Body of pancreas (tissue), 4 donors: ENCODE results near the gene ARHGAP24. TPM values are rescaled to one million over a fixed set of nuclear protein-coding genes. Genes with fewer than 3 reads are reported as not detected.

Experiments used
- ATAC-seq: fragments of 150-250 bp; one replicate; pipeline ENCODE4 v1.9.1; 2016
- DNase-seq, 4 donors: peaks; one replicate each; pipeline ENCODE4 v3.0.0-alpha.2; 2019
- H3K27ac ChIP-seq, 4 donors: fragments of 200-600 bp; sonication (generic); 1 replicate in 3 of 4; 2 replicates in 1 of 4; pipeline versions ENCODE4 v1.5.1 to v1.6.1; 2016 to 2019; ENCODE audit warnings: mild to moderate bottlenecking in 1 of 4, mixed read lengths in 1 of 4, moderate library complexity in 1 of 4
- H3K27me3 ChIP-seq, 2 donors: fragments of 200-600 bp; sonication (generic); one replicate each; pipeline ENCODE4 v1.6.0; 2016; ENCODE audit warnings: mild to moderate bottlenecking in 1 of 2
- H3K36me3 ChIP-seq, 2 donors: fragments of 200-600 bp; sonication (generic); replicated peaks in 1 of 2; 2 replicates each; pipeline ENCODE4 v1.5.1; 2016; ENCODE audit warnings: low read depth in 2 of 2; ENCODE audit not compliant: insufficient read depth in 1 of 2
- H3K4me1 ChIP-seq: fragments of 200-600 bp; sonication (generic); one replicate; pipeline ENCODE4 v1.6.0; 2016
- H3K4me3 ChIP-seq, 2 donors: fragments of 200-600 bp; sonication (generic); 1 replicate in 1 of 2; 2 replicates in 1 of 2; pipeline ENCODE4 v1.5.1; 2016 to 2019
- H3K9me3 ChIP-seq, 3 donors: fragments of 200-600 bp; sonication (generic); 1 replicate in 2 of 3; 2 replicates in 1 of 3; pipeline ENCODE4 v1.5.1; 2016
- CTCF ChIP-seq, 7 experiments: fragments of 450-650 bp in 4 of 7; fragments of 200-600 bp in 3 of 7; sonication (generic) in 3 of 7; IDR thresholded peaks; one replicate each; pipeline ENCODE4 v1.5.1; 2016 to 2019; ENCODE audit warnings: antibody characterized with exemption in 7 of 7
- POLR2A ChIP-seq, 3 donors: fragments of 450-650 bp; IDR thresholded peaks; one replicate each; pipeline ENCODE4 v1.6.1; 2016; ENCODE audit warnings: antibody characterized with exemption in 3 of 3, mild to moderate bottlenecking in 2 of 3
- WGBS, 2 donors: methylation state at CpG; one replicate each; pipeline ENCODE4 v1.1.5; 2017; 5-methylcytosine and 5-hydroxymethylcytosine counted together
- intact Hi-C: fragments of 100-400 bp; cut with DNase I; formaldehyde crosslinking; loops from one replicate; pipeline ENCODE4 v1.15.1; 2023
- total RNA-seq, 2 donors: library from RNA; depleted of rRNA; stranded (reverse); fragments of >200 nt; gene quantifications; one replicate each; pipeline ENCODE4 v1.1.0, GENCODE V29; 2016

ARHGAP24 gene
- total RNA-seq, 2 donors from 2014 or later: 43.3 to 113 TPM

- 70 to 73% methylated on average over 4 of the region's 4 CpGs for WGBS, 2 donors
- H3K4me3 ChIP-seq: no peak overlapping the region
- ATAC-seq: no peak
- no peak for DNase-seq
- intact Hi-C loops: no loop called here
- no peaks in the 10 kb centered on the region for H3K9me3 ChIP-seq
- no peak overlapping the region for H3K27ac ChIP-seq
- H3K36me3 ChIP-seq: no peaks in the 10 kb centered on the region
- H3K27me3 ChIP-seq: no peaks in the 10 kb centered on the region
- no peaks in the 10 kb centered on the region for H3K4me1 ChIP-seq
- TF ChIP-seq POLR2A (IDR thresholded peaks at IDR 0.05) (no peak), CTCF (IDR thresholded peaks at IDR 0.05) (no peak)
These were observed 102.4 kb downstream of the ARHGAP24 start for GRCh38 chr4:85577307-85577706.

- TF ChIP-seq POLR2A (IDR thresholded peaks at IDR 0.05) (no peak), CTCF (IDR thresholded peaks at IDR 0.05) (no peak)
- DNase-seq: no peak
- Histone ChIP-seq H3K4me3 (no peak overlapping the region), H3K27me3 (no peaks in the 10 kb centered on the region), H3K27ac (no peak overlapping the region), H3K36me3 (no peaks in the 10 kb centered on the region), H3K9me3 (no peaks in the 10 kb centered on the region), H3K4me1 (no peaks in the 10 kb centered on the region)
- no peak for ATAC-seq
- intact Hi-C loops: no loop called here
- WGBS, 2 donors: 96 to 98% methylated on average over 2 of the region's 2 CpGs
These were observed 105.0 kb downstream of the ARHGAP24 start for GRCh38 chr4:85579942-85580341.

- Histone ChIP-seq H3K4me1 (no peaks in the 10 kb centered on the region), H3K9me3 (no peaks in the 10 kb centered on the region), H3K27ac (no peak overlapping the region), H3K27me3 (no peaks in the 10 kb centered on the region), H3K36me3 (no peaks in the 10 kb centered on the region), H3K4me3 (no peak overlapping the region)
- 88 to 94% methylated on average over 5 of the region's 5 CpGs for WGBS, 2 donors
- DNase-seq: no peak
- intact Hi-C loops: no loop called here
- TF ChIP-seq CTCF (IDR thresholded peaks at IDR 0.05): no peak
- no peak for TF ChIP-seq POLR2A (IDR thresholded peaks at IDR 0.05)
- no peak for ATAC-seq
These were observed 105.5 kb downstream of the ARHGAP24 start for GRCh38 chr4:85580489-85580888.

GRCh38 chr4:85587952-85588351 is 113.0 kb downstream of the ARHGAP24 start:
- intact Hi-C loops: no loop called here
- 76 to 89% methylated on average over 1 of the region's 1 CpG for WGBS, 2 donors
- ATAC-seq: no peak
- Histone ChIP-seq H3K9me3 (no peaks in the 10 kb centered on the region), H3K4me3 (no peak overlapping the region), H3K27ac (no peak overlapping the region), H3K4me1 (no peaks in the 10 kb centered on the region), H3K27me3 (no peaks in the 10 kb centered on the region), H3K36me3 (no peaks in the 10 kb centered on the region)
- DNase-seq: no peak
- TF ChIP-seq POLR2A (IDR thresholded peaks at IDR 0.05) (no peak), CTCF (IDR thresholded peaks at IDR 0.05) (no peak)

- WGBS, 2 donors: 79 to 80% methylated on average over 3 of the region's 3 CpGs
- ATAC-seq (no peak), DNase-seq (no peak)
- H3K4me3 ChIP-seq: no peak overlapping the region
- intact Hi-C loops: no loop called here
- no peaks in the 10 kb centered on the region for H3K27me3 ChIP-seq
- no peaks in the 10 kb centered on the region for H3K9me3 ChIP-seq
- H3K27ac ChIP-seq: no peak overlapping the region
- TF ChIP-seq CTCF (IDR thresholded peaks at IDR 0.05) (no peak), POLR2A (IDR thresholded peaks at IDR 0.05) (no peak)
- H3K4me1 ChIP-seq: peaks cover 21% of the 10 kb centered on the region
- H3K36me3 ChIP-seq: no peaks in the 10 kb centered on the region
These were observed 116.6 kb downstream of the ARHGAP24 start for GRCh38 chr4:85591406-85592098.
